ENCODE results near the gene FAM227A. TPM values are rescaled to one million over a fixed set of nuclear protein-coding genes. Genes with fewer than 3 reads are reported as not detected.

FAM227A gene
- total RNA-seq, 3 donors from 2014 or later (not counting 1 experiment from before 2014, with no cell fraction given) = 0.07 to 0.29 (median 0.28) TPM

GRCh38 chr22:38681582-38682335, 25.6 kb upstream of the FAM227A start, which contains the start of gene TOMM22:
Gene TOMM22 (plus strand): TSS chr22:38681957. CDS start chr22:38681979, 22 bp downstream.
- Histone ChIP-seq H3K27me3 (ENCODE audit: control insufficient read depth, insufficient read depth, low read length) (no peaks in the 10 kb centered on the region), H3K9me3 (ENCODE audit: control insufficient read depth, insufficient read depth, low read length) (no peaks in the 10 kb centered on the region), H3K27ac (ENCODE audit: low read length) (peak within 1 kb of the TSS; percentile 76), H3K4me3 (ENCODE audit: low read length) (peak within 1 kb of the TSS; percentile 91), H3K4me1 (ENCODE audit: control insufficient read depth, insufficient read depth, low read length) (peaks cover 14% of the 10 kb centered on the region), H3K36me3 (ENCODE audit: control insufficient read depth, insufficient read depth, low read length) (peaks cover 32% of the 10 kb centered on the region)
- H3K4me3 Mint-ChIP-seq = peak within 1 kb of the TSS; percentile 97
- intact Hi-C loops (cut with micrococcal nuclease) = loop anchor here (2.0 to 5.0 kb wide), 2 partner anchors 19 to 629 kb away; partner anchors contain the start of gene JOSD1
- peak within 1 kb of the TSS; percentile 88 to 99 for H3K27ac Mint-ChIP-seq
- H3K4me1 Mint-ChIP-seq = peaks cover 15 to 16% of the 10 kb centered on the region in 2 donors
- H3K9me3 Mint-ChIP-seq = no peaks in the 10 kb centered on the region
- H3K36me3 Mint-ChIP-seq = no peaks in the 10 kb centered on the region
- ATAC-seq (peak; percentile 95 to 99 (median 97)), DNase-seq (peak; percentile 79 to 91)
- no peaks in the 10 kb centered on the region for H3K27me3 Mint-ChIP-seq (ENCODE audit: low read depth in 2 of 2)
- under 1% methylated on average over 60 of the region's 60 CpGs for WGBS (ENCODE audit: insufficient coverage)
- TF ChIP-seq CTCF (IDR thresholded peaks at IDR 0.05) = peak; percentile 46

GRCh38 chr22:38675833-38676232, 19.6 kb upstream of the FAM227A start:
- no peak overlapping the region for H3K4me3 Mint-ChIP-seq
- Histone ChIP-seq H3K9me3 (ENCODE audit: control insufficient read depth, insufficient read depth, low read length) (no peaks in the 10 kb centered on the region), H3K27ac (ENCODE audit: low read length) (no peak overlapping the region), H3K4me1 (ENCODE audit: control insufficient read depth, insufficient read depth, low read length) (no peaks in the 10 kb centered on the region), H3K27me3 (ENCODE audit: control insufficient read depth, insufficient read depth, low read length) (no peaks in the 10 kb centered on the region), H3K4me3 (ENCODE audit: low read length) (no peak overlapping the region), H3K36me3 (ENCODE audit: control insufficient read depth, insufficient read depth, low read length) (peaks cover 9% of the 10 kb centered on the region)
- peaks cover 0 to 4% of the 10 kb centered on the region in 2 donors for H3K4me1 Mint-ChIP-seq
- no peaks in the 10 kb centered on the region for H3K27me3 Mint-ChIP-seq (ENCODE audit: low read depth in 2 of 2)
- DNase-seq = no peak
- H3K9me3 Mint-ChIP-seq = no peaks in the 10 kb centered on the region
- H3K27ac Mint-ChIP-seq = no peak overlapping the region
- no peak for ATAC-seq
- intact Hi-C loops (cut with micrococcal nuclease) = no loop called here
- 100% methylated on average over 3 of the region's 3 CpGs for WGBS (ENCODE audit: insufficient coverage)
- TF ChIP-seq CTCF (IDR thresholded peaks at IDR 0.05) = no peak
- H3K36me3 Mint-ChIP-seq = peaks cover 7% of the 10 kb centered on the region

GRCh38 chr22:38674888-38675287, 18.7 kb upstream of the FAM227A start:
- no peak overlapping the region for H3K27ac Mint-ChIP-seq
- H3K9me3 Mint-ChIP-seq = no peaks in the 10 kb centered on the region
- H3K4me3 ChIP-seq (ENCODE audit: low read length) = no peak overlapping the region
- no peak overlapping the region for H3K4me3 Mint-ChIP-seq
- peaks cover 12% of the 10 kb centered on the region for H3K36me3 ChIP-seq (ENCODE audit: control insufficient read depth, insufficient read depth, low read length)
- intact Hi-C loops (cut with micrococcal nuclease) = no loop called here
- H3K4me1 Mint-ChIP-seq = peaks cover 0 to 4% of the 10 kb centered on the region in 2 donors
- no peak overlapping the region for H3K27ac ChIP-seq (ENCODE audit: low read length)
- no peak for DNase-seq
- H3K27me3 Mint-ChIP-seq (ENCODE audit: low read depth in 2 of 2) = no peaks in the 10 kb centered on the region
- no peak for TF ChIP-seq CTCF (IDR thresholded peaks at IDR 0.05)
- peaks cover 7% of the 10 kb centered on the region for H3K36me3 Mint-ChIP-seq
- H3K9me3 ChIP-seq (ENCODE audit: control insufficient read depth, insufficient read depth, low read length) = no peaks in the 10 kb centered on the region
- 92% methylated on average over 5 of the region's 5 CpGs for WGBS (ENCODE audit: insufficient coverage)
- no peaks in the 10 kb centered on the region for H3K27me3 ChIP-seq (ENCODE audit: control insufficient read depth, insufficient read depth, low read length)
- H3K4me1 ChIP-seq (ENCODE audit: control insufficient read depth, insufficient read depth, low read length) = no peaks in the 10 kb centered on the region
- ATAC-seq = no peak
